ENCODE measurements around the gene SCN5A. TPM values are rescaled to one million over a fixed set of nuclear protein-coding genes. Genes with fewer than 3 reads are reported as not detected.

Gene SCN5A
- total and polyA plus RNA-seq, 2 donors = 1.1 to 3.1 TPM

DNA sequence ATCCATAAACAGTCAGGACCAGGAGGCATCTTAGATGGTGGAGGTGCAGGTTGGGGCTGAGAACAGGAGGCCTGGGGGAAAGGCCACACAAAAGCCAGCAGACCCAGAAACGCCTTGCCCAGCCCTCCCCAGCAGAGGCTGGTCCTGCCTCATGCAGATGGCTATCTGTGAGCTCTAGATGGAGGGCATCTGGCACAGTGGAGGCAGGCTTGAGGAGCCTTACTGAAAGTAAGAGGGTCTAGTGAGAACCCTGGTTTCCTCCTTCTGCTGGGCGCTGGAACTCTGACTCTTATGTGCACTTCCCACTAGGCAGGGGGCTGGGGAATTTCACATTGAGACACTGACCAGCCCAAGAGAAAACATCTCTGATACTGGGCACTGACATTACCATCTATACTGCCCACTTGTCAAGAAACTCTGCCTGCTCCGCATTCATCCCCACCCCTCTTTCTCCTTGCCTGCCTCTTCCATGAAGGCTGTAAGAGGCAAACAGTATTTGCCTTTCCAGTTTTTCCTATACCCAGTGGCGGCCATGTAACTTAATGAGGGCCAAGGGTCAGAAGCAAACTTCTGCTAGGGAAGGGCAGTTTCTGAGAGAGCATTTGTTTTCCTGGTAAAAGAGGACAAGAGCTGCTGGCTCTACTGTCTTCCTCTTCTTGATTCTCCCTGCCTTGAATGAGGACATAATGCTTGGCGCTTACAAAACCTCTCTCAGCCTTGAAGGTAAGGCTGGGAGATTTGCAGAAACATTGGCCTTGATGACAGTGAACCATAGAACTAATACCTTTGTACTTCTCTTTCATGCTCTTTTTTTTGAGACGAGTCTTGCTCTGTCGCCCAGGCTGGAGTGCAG lies 4.4 kb upstream of the SCN5A start:
- WGBS = 86% methylated on average over 7 of the region's 7 CpGs

DNA sequence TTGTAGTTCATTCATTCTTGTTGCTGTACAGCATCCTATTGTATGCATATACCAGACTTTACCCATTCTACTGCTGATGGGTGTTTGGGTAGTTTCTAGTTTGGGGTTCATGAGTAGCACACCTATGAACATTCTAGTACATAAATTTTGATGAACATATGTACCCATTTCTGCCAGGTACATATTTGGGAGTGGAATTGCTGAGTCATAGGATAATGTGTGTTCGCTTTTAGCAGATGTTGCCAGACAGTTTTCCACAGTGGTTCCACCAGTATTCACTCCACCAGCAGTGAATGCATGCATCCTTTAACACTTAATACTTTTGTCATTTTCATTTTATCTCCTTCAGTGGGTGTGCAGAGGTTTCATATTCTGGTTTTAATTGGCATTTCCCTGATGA lies 3.4 kb upstream of the SCN5A start:
- DNase-seq (ENCODE audit: extremely low spot score) = no peak
- Histone ChIP-seq H3K27ac (ENCODE audit: low read depth) (no peak overlapping the region), H3K36me3 (ENCODE audit: insufficient read depth) (no peaks in the 10 kb centered on the region), H3K4me3 (ENCODE audit: low read depth, low read length) (no peak overlapping the region), H3K4me1 (ENCODE audit: insufficient read depth) (no peaks in the 10 kb centered on the region)
- WGBS = 92% methylated on average over 1 of the region's 1 CpG

More for the DNA sequence above, 4.4 kb upstream of the SCN5A start:
- DNase-seq (ENCODE audit: extremely low spot score) = no peak
- Histone ChIP-seq H3K4me3 (ENCODE audit: low read depth, low read length) (no peak overlapping the region), H3K36me3 (ENCODE audit: insufficient read depth) (no peaks in the 10 kb centered on the region), H3K4me1 (ENCODE audit: insufficient read depth) (no peaks in the 10 kb centered on the region), H3K27ac (ENCODE audit: low read depth) (no peak overlapping the region)

DNA sequence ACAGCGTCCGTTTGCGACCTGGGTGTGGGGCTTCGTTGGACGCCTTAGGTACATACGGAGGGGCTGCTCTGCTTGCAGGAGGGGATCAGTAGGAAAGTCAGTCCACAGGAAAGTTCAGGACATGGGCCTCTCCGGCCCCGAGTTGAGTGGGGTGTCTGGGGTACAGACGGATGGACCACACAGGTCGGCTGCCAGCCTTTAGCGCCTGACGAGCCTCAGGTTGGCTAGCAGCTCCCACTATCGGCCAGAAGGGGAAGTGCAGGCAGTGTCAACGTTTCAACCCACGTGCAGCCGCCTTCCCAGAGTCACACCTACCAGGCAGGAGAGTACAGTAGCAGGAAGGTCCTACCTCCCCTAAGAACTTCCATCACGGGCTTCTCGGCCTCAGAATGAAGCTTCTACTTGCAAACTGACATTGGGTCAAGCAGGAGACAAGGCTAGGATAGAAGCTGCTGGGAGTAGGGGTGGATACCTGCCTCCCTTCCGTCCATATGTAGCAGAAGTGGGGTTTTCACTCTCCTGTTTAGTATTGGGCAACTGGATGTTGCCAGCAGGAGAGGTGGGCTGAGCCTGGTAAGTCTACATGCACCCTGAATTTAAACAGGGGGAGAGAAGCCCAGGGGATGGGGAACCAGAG lies 1.8 kb upstream of the SCN5A start:
- 10% methylated on average over 19 of the region's 19 CpGs for WGBS
- no peaks in the 10 kb centered on the region for H3K4me1 ChIP-seq (ENCODE audit: insufficient read depth)
- H3K4me3 ChIP-seq (ENCODE audit: low read depth, low read length) = no peak overlapping the region
- no peaks in the 10 kb centered on the region for H3K36me3 ChIP-seq (ENCODE audit: insufficient read depth)
- DNase-seq (ENCODE audit: extremely low spot score) = no peak
- no peak overlapping the region for H3K27ac ChIP-seq (ENCODE audit: low read depth)

DNA sequence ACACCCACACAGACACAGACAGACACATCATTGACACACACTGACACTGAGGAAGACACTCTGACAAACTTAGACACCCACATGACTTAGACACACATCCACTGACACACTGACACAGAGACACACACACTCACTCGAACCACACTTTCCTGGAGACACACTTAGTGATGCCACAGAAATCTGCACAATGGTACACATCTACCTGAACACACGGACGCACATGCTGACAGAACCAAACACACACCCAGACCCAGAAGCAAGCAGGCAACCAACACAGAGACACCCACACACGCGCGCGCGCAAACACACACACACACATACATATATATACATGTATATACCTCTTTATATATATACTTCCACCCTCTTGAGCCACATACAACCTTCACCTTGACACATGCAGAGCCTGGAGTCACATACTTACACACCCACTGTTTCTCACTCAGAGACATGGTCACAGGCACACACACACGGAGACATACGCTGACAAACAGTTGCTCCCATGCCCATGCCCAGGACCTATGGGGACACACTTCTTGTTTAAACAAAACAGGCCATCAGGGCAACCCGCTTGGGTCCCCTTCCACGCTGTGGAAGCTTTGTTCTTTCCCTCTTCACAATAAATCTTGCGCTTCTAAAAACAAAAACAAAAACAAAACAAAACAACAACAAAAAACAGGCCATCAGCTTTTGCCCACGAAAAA lies 913 bp upstream of the SCN5A start:
- no peaks in the 10 kb centered on the region for H3K4me1 ChIP-seq (ENCODE audit: insufficient read depth)
- DNase-seq (ENCODE audit: extremely low spot score) = no peak
- WGBS = 78% methylated on average over 14 of the region's 14 CpGs
- no peaks in the 10 kb centered on the region for H3K36me3 ChIP-seq (ENCODE audit: insufficient read depth)
- no peak overlapping the region for H3K27ac ChIP-seq (ENCODE audit: low read depth)
- H3K4me3 ChIP-seq (ENCODE audit: low read depth, low read length) = no peak overlapping the region

DNA sequence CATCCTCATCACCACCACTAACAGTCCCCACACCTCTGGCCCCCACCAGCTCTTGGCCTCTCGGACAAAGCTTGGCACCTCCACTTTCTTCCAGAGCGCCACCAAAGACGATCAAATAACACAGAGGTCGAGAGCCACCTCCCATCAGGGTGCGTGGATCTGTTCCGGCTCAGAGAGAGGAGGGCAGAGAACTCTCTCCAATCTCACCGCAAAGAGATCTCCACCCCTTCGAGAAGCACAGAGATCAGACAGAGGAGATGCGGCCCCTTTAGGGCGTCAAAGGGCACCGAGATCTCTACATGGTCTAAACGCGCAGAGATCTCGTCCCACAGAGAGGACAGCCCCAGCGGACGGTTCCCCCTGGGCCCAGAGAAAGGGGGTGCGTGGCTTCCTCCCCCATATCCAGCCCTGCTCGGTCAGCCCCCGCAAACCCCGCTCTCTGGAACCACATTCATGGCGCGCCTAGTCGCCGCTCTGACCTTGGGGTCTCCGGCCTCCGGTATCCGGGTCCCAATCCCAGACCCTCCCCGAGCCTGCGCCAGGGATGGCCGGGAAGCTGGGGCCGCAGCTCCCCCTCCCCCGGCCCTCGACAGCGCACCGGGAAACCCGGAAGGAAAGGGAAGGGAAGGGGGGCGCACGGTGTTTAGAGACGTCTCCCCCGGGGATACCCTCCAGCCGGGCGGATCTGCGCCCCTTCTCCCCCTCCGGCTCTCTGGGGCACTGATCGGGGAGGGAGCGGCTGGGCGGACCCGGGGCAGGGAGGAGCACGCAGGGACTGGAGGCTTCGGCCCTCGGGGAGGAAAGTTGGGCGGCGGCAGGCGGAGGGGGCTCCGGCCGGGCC lies 608 bp downstream of the SCN5A start:
- 8% methylated on average over 55 of the region's 56 CpGs for WGBS
- DNase-seq (ENCODE audit: extremely low spot score) = no peak
- no peak overlapping the region for H3K27ac ChIP-seq (ENCODE audit: low read depth)

DNA sequence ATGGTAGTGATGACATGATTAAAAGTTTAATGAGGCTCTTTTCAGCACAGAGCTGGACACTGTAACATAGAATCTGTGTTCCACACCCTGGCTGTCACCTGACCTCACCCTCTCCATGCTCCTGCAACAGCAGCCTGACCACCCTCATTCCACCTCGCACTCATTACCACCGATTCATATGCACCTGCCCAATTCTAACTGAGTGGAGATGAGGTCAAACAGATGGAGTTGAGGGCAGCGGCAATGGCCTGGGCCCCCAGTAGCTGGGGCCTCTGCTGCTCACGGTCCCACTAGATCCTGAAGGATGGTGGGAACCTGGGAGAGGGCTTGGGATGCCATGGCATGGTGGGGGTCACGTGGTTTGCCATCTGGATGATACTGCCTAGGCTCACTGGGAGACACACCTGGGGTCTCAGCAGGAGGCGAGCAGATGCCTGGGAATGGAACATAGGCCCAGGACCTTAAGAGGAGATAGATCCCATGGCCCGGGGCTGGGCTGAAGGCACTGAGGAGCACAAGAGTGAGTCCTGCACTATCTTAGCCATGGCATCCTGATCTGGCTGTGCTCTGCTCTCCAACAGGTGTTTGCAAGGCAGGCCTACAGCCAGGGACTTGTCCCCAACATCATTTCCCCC lies 1.3 kb downstream of the SCN5A start:
- Histone ChIP-seq H3K36me3 (ENCODE audit: insufficient read depth) (no peaks in the 10 kb centered on the region), H3K27ac (ENCODE audit: low read depth) (no peak overlapping the region), H3K4me1 (ENCODE audit: insufficient read depth) (no peaks in the 10 kb centered on the region), H3K4me3 (ENCODE audit: low read depth, low read length) (no peak overlapping the region)
- WGBS = 92% methylated on average over 7 of the region's 7 CpGs
- DNase-seq (ENCODE audit: extremely low spot score) = no peak

More for the DNA sequence above, 608 bp downstream of the SCN5A start:
- Histone ChIP-seq H3K4me3 (ENCODE audit: low read depth, low read length) (peak overlapping the region; percentile 69), H3K36me3 (ENCODE audit: insufficient read depth) (no peaks in the 10 kb centered on the region), H3K4me1 (ENCODE audit: insufficient read depth) (no peaks in the 10 kb centered on the region)

DNA sequence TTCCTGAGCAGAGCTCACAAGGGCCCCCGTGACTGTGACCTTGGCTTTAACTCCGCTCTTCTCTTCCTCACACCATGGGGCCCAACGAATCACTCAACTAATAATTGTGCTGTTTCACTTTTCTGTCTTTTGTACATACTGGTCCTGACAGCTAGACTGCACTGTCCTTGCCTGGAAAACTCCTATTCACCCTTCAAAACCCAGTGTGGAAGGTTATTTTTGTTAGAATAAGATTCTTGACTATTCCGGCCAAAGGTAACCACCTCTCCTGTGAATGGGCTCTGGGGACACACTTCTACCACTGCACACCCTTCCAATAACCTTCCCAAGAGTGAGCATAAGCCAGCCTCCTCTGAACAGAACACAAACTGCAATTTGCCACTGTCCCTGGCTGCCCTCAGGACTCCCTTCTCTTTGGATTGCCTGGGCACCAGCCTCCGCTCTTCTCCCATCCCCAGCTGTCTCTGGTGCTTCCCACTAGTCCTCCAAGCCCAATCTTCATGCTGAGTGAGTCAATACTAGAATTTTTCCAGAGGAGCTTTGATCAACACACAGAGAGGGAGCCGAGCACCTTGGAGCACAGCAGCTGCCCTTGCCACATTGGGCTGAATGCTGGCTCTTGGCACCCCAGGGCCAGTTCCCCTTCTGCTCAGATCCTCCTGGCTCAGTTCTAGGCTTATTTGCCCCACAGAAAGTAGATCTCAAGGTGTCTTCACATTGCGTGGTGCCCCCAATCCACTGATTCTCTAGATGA lies 2.1 kb downstream of the SCN5A start:
- Histone ChIP-seq H3K27ac (ENCODE audit: low read depth) (no peak overlapping the region), H3K4me3 (ENCODE audit: low read depth, low read length) (no peak overlapping the region), H3K4me1 (ENCODE audit: insufficient read depth) (no peaks in the 10 kb centered on the region), H3K36me3 (ENCODE audit: insufficient read depth) (no peaks in the 10 kb centered on the region)
- 95% methylated on average over 7 of the region's 7 CpGs for WGBS
- no peak for DNase-seq (ENCODE audit: extremely low spot score)

DNA sequence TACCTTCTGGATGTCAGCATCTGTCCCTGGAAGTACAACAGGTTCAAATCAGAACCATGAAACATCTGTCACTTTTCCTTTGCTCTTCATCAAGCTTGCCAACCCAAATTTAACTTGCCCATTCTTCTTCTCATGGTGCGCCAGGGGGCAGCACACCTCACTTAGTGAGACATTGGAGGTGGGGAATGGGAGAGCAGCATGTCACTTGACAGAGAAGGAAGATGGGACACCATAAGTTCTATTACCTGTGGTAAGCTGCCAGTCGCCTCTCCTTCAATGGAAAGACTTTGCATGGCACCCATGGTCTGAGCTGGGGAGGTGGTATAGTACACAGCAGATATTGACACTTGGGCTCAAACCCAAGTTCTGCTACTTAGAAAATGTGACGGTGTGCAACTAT lies 2.9 kb downstream of the SCN5A start:
- DNase-seq (ENCODE audit: extremely low spot score) = no peak
- H3K36me3 ChIP-seq (ENCODE audit: insufficient read depth) = no peaks in the 10 kb centered on the region
- H3K4me1 ChIP-seq (ENCODE audit: insufficient read depth) = no peaks in the 10 kb centered on the region
- WGBS = 85% methylated on average over 3 of the region's 3 CpGs
- H3K4me3 ChIP-seq (ENCODE audit: low read depth, low read length) = no peak overlapping the region
- H3K27ac ChIP-seq (ENCODE audit: low read depth) = no peak overlapping the region

DNA sequence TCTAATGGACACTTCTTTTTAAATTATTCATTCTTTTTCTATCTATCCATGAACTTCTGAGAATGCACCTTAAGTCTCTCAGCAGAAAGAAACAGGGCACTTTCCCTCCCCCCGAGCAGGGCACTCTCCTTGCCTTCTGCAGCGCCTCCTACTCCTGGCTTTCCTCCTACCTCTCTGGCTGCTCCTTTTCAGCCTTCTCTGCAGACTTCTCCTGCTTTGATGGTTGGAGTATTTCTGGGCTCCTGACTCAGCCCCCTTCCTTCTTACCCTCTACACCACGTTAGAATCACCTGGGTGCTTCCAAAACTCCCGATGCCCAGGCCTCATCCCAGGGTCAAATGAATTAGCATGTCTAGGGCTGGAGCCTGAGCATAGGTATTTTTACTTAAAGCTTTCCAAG lies 3.4 kb downstream of the SCN5A start:
- H3K36me3 ChIP-seq (ENCODE audit: insufficient read depth) = no peaks in the 10 kb centered on the region
- no peaks in the 10 kb centered on the region for H3K4me1 ChIP-seq (ENCODE audit: insufficient read depth)
- 93% methylated on average over 4 of the region's 4 CpGs for WGBS
- H3K27ac ChIP-seq (ENCODE audit: low read depth) = no peak overlapping the region
- no peak for DNase-seq (ENCODE audit: extremely low spot score)
- no peak overlapping the region for H3K4me3 ChIP-seq (ENCODE audit: low read depth, low read length)

DNA sequence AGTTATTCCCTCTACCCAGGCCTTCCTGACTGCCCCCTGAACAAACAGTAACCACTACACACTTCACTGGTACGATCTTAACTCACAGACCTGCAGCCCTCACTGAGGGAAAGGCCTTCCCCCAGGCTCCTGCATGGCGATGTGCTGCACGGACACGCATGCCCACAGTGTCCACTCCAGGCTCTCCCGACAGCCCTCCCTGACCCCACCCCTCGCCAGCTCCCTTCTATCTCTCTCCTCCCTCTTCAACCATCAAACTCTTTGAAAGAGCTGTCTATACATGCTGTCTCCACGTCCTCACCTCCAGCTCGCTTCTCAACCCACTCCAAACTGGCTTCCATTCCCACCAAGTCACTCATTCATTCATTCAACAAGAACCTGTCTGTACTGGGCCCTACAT lies 3.9 kb downstream of the SCN5A start:
- Histone ChIP-seq H3K36me3 (ENCODE audit: insufficient read depth) (no peaks in the 10 kb centered on the region), H3K4me1 (ENCODE audit: insufficient read depth) (no peaks in the 10 kb centered on the region), H3K4me3 (ENCODE audit: low read depth, low read length) (no peak overlapping the region), H3K27ac (ENCODE audit: low read depth) (no peak overlapping the region)
- no peak for DNase-seq (ENCODE audit: extremely low spot score)
- WGBS = 69% methylated on average over 8 of the region's 8 CpGs

DNA sequence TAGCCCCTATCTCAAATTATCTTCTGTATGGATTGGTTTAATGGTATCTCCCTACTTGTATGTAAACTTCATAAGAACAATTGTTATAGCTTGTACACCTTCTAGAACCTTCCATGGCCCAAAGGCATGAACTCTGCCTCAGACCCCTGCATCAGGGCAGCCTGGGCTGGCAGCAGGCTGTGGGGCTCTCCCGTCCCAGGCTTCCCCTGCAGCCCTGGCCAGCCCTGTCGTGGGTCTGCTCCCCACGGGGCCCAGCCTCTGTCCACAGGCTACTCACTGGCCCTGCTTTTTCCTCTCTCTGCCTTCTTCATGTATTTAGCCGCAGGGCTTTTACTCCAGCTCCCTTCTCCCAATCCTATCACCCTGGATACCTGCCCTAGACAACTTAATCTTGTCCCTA lies 4.4 kb downstream of the SCN5A start:
- Histone ChIP-seq H3K36me3 (ENCODE audit: insufficient read depth) (no peaks in the 10 kb centered on the region), H3K4me3 (ENCODE audit: low read depth, low read length) (no peak overlapping the region), H3K4me1 (ENCODE audit: insufficient read depth) (no peaks in the 10 kb centered on the region), H3K27ac (ENCODE audit: low read depth) (no peak overlapping the region)
- 77% methylated on average over 4 of the region's 4 CpGs for WGBS
- DNase-seq (ENCODE audit: extremely low spot score) = no peak

DNA sequence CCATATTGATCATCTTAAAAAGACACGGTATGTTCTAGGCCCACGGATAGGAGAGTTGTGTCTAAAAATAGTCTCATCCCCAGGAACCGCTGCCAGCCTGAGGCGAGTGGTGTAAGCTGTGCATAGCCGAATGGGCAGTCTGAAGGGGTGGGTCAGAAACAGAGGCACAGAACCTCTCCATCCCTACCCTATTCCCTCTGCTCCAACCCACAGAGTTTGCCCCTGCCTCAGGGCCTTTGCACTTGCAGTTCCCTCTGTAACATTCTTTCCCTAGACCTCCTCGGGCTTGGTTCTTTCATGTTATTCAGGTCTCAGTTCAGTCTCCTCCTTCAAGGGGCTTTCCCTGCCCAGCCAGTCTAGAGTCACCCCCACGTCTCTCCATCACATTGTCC lies 4.8 kb downstream of the SCN5A start:
- no peaks in the 10 kb centered on the region for H3K4me1 ChIP-seq (ENCODE audit: insufficient read depth)
- H3K36me3 ChIP-seq (ENCODE audit: insufficient read depth) = no peaks in the 10 kb centered on the region
- DNase-seq (ENCODE audit: extremely low spot score) = no peak
- H3K4me3 ChIP-seq (ENCODE audit: low read depth, low read length) = no peak overlapping the region
- WGBS = 78% methylated on average over 7 of the region's 7 CpGs
- no peak overlapping the region for H3K27ac ChIP-seq (ENCODE audit: low read depth)

Measured in urinary bladder (tissue), 4 donors.